Heart left ventricle (tissue), 16 donors: ENCODE results near the gene DAPK3. TPM values are rescaled to one million over a fixed set of nuclear protein-coding genes. Genes with fewer than 3 reads are reported as not detected.
A peak's percentile ranks its signal among the peaks of the same experiment; 100 is the strongest.

Source experiments
- ATAC-seq, 4 donors: fragments of 200-7000 bp; cut with Tn5 transposase; one replicate each; pipeline ENCODE4 v1.9.1; 2020 to 2022; ENCODE audit warnings: moderate library complexity in 4 of 4, mild to moderate bottlenecking in 3 of 4, moderate number of reproducible peaks in 1 of 4
- DNase-seq, 5 donors: peaks; one replicate each; pipeline ENCODE4 v3.0.0-alpha.2; 2020
- H3K27ac ChIP-seq, 12 donors: fragments of 200-600 bp; sonication (generic) in 4 of 12; one replicate each; pipeline versions ENCODE4 v1.5.0 to v1.8.0; 2016 to 2022; ENCODE audit warnings: mild to moderate bottlenecking in 2 of 12
- H3K27me3 ChIP-seq, 9 donors: fragments of 200-600 bp; sonication (generic) in 2 of 9; one replicate each; pipeline versions ENCODE4 v1.5.1 to v1.8.0; 2016 to 2022; ENCODE audit warnings: mild to moderate bottlenecking in 3 of 9
- H3K36me3 ChIP-seq, 9 donors: fragments of 200-600 bp; sonication (generic) in 2 of 9; one replicate each; pipeline versions ENCODE4 v1.5.0 to v1.8.0; 2018 to 2022; ENCODE audit warnings: mild to moderate bottlenecking in 2 of 9
- H3K4me1 ChIP-seq, 12 donors: fragments of 200-600 bp; sonication (generic) in 4 of 12; one replicate each; pipeline versions ENCODE4 v1.5.0 to v1.8.0; 2016 to 2022; ENCODE audit warnings: mild to moderate bottlenecking in 3 of 12
- H3K4me3 ChIP-seq, 12 donors: fragments of 200-600 bp; sonication (generic) in 4 of 12; one replicate each; pipeline versions ENCODE4 v1.5.0 to v1.8.0; 2017 to 2022; ENCODE audit warnings: mild to moderate bottlenecking in 9 of 12, moderate library complexity in 4 of 12
- H3K9me3 ChIP-seq, 12 donors: fragments of 200-600 bp; sonication (generic) in 4 of 12; one replicate each; pipeline versions ENCODE4 v1.5.0 to v1.8.0; 2016 to 2022; ENCODE audit warnings: mild to moderate bottlenecking in 1 of 12
- CTCF ChIP-seq, 12 donors: fragments of 200-600 bp; sonication (generic) in 4 of 12; IDR thresholded peaks; one replicate each; pipeline versions ENCODE4 v1.5.0 to v1.8.0; 2018 to 2022; ENCODE audit warnings: antibody characterized with exemption in 12 of 12, mild to moderate bottlenecking in 5 of 12
- POLR2A ChIP-seq, 2 donors: fragments of 450-650 bp; IDR thresholded peaks; one replicate each; pipeline ENCODE4 v1.6.1; 2017; ENCODE audit warnings: antibody characterized with exemption in 2 of 2, mild to moderate bottlenecking in 2 of 2, moderate library complexity in 2 of 2
- WGBS, 4 donors: extraction: QIAGEN DNeasy Blood & Tissue Kit in 2 of 4; methylation state at CpG; one replicate each; pipeline versions ENCODE4 v1.1.5 to v1.1.7; 2013 to 2018; 5-methylcytosine and 5-hydroxymethylcytosine counted together
- intact Hi-C, 10 donors: fragments of 100-400 bp; cut with DNase I; formaldehyde crosslinking; loops; one replicate each; pipeline versions ENCODE4 v1.11.1 to v1.14.2; 2022
- polyA plus RNA-seq, 2 donors: library from polyadenylated mRNA; stranded (reverse); fragments of 200-250 nt; gene quantifications; one replicate each; pipeline ENCODE4 v1.2.3, GENCODE V29; 2013
- total RNA-seq, 9 donors: library from RNA; depleted of rRNA in 2 of 9; stranded (reverse); fragments of >200 nt in 2 of 9; fragmentation: NEBNext Ultra II Directional in 3 of 9; extraction: Animal tissue kit (Norgen Biotek cat#: 25700) in 3 of 9; gene quantifications; one replicate each; pipeline versions ENCODE4 v1.1.0 to v1.2.4, GENCODE V29; 2016 to 2023
- donor health status: ischemic (EF 13 %, LVEDD 7.1; RV severe dilation, severe dysfunction).
- donor health status: healthy with polysubstance abuse.
- donor health status: DM: no; HTN: yes; CAD: no.
- donor health status: DM: no; HTN: no; CAD: no.
- donor health status: ischemic (EF 25% LVEDD 6.9; RV normal size, moderate dysfunction).
- donor health status: ischemic (EF 25% LVEDD 5.7; RV mildly dilated, moderate dysfunction).
- donor health status: healthy.
- donor health status: DM: yes; HTN: yes; CAD: no.
- donor health status: ischemic (EF 35%, LVEDD 5.7; RV mildly dilated, moderate dysfunction).
- donor health status: nonischemic (EF 11% LVEDD 7.7; RV severe dilation, severe dysfunction).
- donor health status: DM: yes; HTN: yes; CAD: no.
- donor health status: PGD.
- donor health status: ischemic (EF 29% LVEDD 5.4; RV normal size, mild dysfunction).
- donor health status: nonischemic (EF 23%, LVEDD 6.1; RV moderate dilation, normal function).

Gene DAPK3
- total and polyA plus RNA-seq, 11 donors = 70.6 to 252 (median 124) TPM

GRCh38 chr19:3980353-3981251 is 9.7 kb upstream of the DAPK3 start:
- Histone ChIP-seq H3K27ac (no peak overlapping the region), H3K9me3 (no peaks in the 10 kb centered on the region), H3K27me3 (no peaks in the 10 kb centered on the region), H3K4me1 (peaks cover 0 to 44% (median 23%) of the 10 kb centered on the region in 12 donors), H3K36me3 (peaks cover 16 to 91% (median 86%) of the 10 kb centered on the region in 9 donors), H3K4me3 (no peak overlapping the region)
- 86 to 88% (median 87%) methylated on average over 30 to 31 of the region's 31 CpGs for WGBS, 4 donors
- intact Hi-C loops = loop anchor here in 7 of 10 donors (10.0 kb wide), 5 partner anchors 134 to 224 kb away; partner anchors contain the start of genes APBA3 (in 3 of the 7), MRPL54 (in 3 of the 7), ANKRD24 (in 2 of the 7) and SIRT6 (in 2 of the 7)
- no peak for TF ChIP-seq CTCF (IDR thresholded peaks at IDR 0.05)
- TF ChIP-seq POLR2A (IDR thresholded peaks at IDR 0.05) = no peak
- ATAC-seq (no peak), DNase-seq (peak in 1 of 5 donors; percentile 18)

DNA sequence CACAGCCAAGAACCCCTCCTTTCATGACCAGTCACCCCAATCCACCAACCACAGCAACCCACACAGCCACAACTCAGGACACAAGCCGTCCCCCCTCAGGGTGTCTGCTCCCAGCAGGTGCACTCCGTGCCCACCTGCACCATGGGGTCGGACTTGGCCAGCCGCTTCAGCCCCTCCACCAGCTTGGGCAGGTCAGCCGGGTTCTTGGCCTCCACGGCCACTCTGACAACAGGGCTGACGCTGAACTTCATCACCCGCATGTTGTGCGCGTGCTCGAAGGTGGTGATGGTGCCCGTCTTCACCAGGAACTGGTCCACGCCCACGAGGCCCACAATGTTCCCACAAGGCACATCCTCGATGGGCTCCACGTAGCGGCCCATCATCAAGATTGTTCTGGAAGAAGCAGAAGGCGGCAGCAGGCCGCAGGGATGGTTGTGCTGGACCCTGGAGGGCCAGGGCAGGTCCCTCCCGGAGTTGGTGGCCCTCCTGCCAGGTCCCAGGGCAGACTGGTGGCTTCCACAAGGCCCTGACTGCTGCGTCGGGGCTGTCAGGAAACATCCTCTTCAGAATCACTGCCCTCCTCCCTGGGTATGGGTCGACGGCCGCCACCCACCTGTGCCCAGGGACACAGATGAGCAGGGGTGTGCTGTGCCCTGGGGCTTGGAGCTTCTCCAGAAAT is 8.9 kb upstream of the DAPK3 start:
- peak in 2 of 5 donors; percentile 17 to 20 for DNase-seq
- TF ChIP-seq POLR2A (IDR thresholded peaks at IDR 0.05) (no peak), CTCF (IDR thresholded peaks at IDR 0.05) (no peak)
- peaks cover 0 to 42% (median 22%) of the 10 kb centered on the region in 12 donors for H3K4me1 ChIP-seq
- no peak for ATAC-seq
- no peaks in the 10 kb centered on the region for H3K9me3 ChIP-seq
- H3K4me3 ChIP-seq = no peak overlapping the region
- H3K27ac ChIP-seq = no peak overlapping the region
- peaks cover 16 to 99% (median 94%) of the 10 kb centered on the region in 9 donors for H3K36me3 ChIP-seq
- WGBS, 4 donors = 82 to 90% (median 88%) methylated on average over 20 to 25 of the region's 25 CpGs
- no peaks in the 10 kb centered on the region for H3K27me3 ChIP-seq
- intact Hi-C loops = loop anchor here in 7 of 10 donors (10.0 kb wide), 5 partner anchors 135 to 225 kb away; partner anchors contain the start of genes APBA3 (in 3 of the 7), MRPL54 (in 3 of the 7), ANKRD24 (in 2 of the 7) and SIRT6 (in 2 of the 7)

DNA sequence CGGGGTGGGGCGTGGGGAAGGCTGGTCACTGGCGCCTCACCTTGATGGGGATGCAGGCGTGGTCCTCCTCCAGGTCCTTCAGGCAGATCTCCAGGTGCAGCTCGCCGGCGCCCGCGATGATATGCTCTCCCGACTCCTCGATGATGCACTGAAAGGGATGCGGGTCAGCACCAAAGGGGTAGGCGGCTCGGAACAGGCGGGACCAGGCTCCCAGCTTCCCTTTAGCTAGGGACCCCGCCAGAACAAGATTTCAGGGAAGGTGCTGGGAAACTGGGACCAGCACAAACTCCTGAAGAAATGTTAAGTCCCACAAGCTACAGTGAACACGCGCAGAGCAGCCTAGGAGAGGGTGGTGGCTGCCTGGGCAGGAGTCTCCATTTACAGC is 8.4 kb upstream of the DAPK3 start:
- Histone ChIP-seq H3K27me3 (no peaks in the 10 kb centered on the region), H3K36me3 (peaks cover 16 to 94% (median 93%) of the 10 kb centered on the region in 9 donors), H3K9me3 (no peaks in the 10 kb centered on the region), H3K27ac (no peak overlapping the region), H3K4me3 (no peak overlapping the region), H3K4me1 (peaks cover 0 to 40% (median 20%) of the 10 kb centered on the region in 12 donors)
- DNase-seq = peak in 2 of 5 donors; percentile 11 to 18
- WGBS, 4 donors = 94 to 96% (median 95%) methylated on average over 17 to 18 of the region's 18 CpGs
- no peak for TF ChIP-seq CTCF (IDR thresholded peaks at IDR 0.05)
- no peak for TF ChIP-seq POLR2A (IDR thresholded peaks at IDR 0.05)
- intact Hi-C loops = no loop called here
- no peak for ATAC-seq

DNA sequence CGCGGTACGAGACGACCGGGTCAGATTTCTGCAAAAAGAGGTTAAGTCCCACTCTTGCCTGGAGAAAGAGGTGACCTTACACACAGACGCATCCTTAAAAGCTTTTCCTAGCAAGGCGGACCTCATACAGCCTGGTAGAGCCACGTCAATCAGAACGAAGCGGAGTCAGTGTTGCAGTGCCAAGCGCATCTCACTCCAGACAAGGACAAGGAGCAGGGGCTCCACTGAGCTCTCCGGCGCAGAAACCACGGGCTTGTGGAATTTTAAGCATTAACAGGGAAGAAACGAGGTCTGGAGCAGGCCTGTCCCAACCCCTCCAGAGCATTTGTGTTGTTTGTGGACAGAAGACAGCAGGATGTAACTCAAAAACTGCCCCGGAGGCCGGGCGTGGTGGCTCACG is 7.2 kb upstream of the DAPK3 start:
- Histone ChIP-seq H3K9me3 (no peaks in the 10 kb centered on the region), H3K4me3 (no peak overlapping the region), H3K27ac (no peak overlapping the region), H3K27me3 (no peaks in the 10 kb centered on the region), H3K4me1 (peaks cover 0 to 28% (median 8%) of the 10 kb centered on the region in 12 donors), H3K36me3 (peaks cover 16 to 83% (median 82%) of the 10 kb centered on the region in 9 donors)
- ATAC-seq = no peak
- 93 to 95% (median 94%) methylated on average over 19 of the region's 19 CpGs for WGBS, 4 donors
- no peak for DNase-seq
- intact Hi-C loops = no loop called here
- TF ChIP-seq CTCF (IDR thresholded peaks at IDR 0.05) (no peak), POLR2A (IDR thresholded peaks at IDR 0.05) (no peak)
